H9 (cell line): ENCODE measurements around the gene FAM83F. TPM values are rescaled to one million over a fixed set of nuclear protein-coding genes. Genes with fewer than 3 reads are reported as not detected.

Experiments used
- DNase-seq: peaks from one replicate; pipeline ENCODE4 v3.0.0-alpha.2; 2017
- H2AFZ ChIP-seq: one replicate; pipeline ENCODE4 v1.6.1; 2013; ENCODE audit warnings: mild to moderate bottlenecking, low read length, control low read depth, moderate library complexity
- H2AK5ac ChIP-seq: 2 replicates; pipeline ENCODE4 v1.6.1; 2013; ENCODE audit warnings: low read length, control low read depth, mixed read lengths; ENCODE audit not compliant: insufficient read length
- H2BK120ac ChIP-seq: one replicate; pipeline ENCODE4 v1.6.1; 2013; ENCODE audit warnings: low read depth, mild to moderate bottlenecking, low read length, control low read depth, inconsistent platforms; ENCODE audit not compliant: poor library complexity, severe bottlenecking
- H2BK12ac ChIP-seq: 2 replicates; pipeline ENCODE4 v1.6.1; 2013; ENCODE audit warnings: low read length, control low read depth, mixed read lengths, low read depth; ENCODE audit not compliant: insufficient read length
- H2BK15ac ChIP-seq: 2 replicates; pipeline ENCODE4 v1.6.1; 2013; ENCODE audit warnings: low read depth, low read length, control low read depth
- H2BK20ac ChIP-seq: one replicate; pipeline ENCODE4 v1.6.1; 2013; ENCODE audit warnings: low read depth, mild to moderate bottlenecking, low read length, control low read depth, inconsistent platforms; ENCODE audit not compliant: poor library complexity, severe bottlenecking
- H2BK5ac ChIP-seq: 2 replicates; pipeline ENCODE4 v1.6.1; 2013; ENCODE audit warnings: low read length, control low read depth, mixed read lengths; ENCODE audit not compliant: insufficient read length
- H3K14ac ChIP-seq: 2 replicates; pipeline ENCODE4 v1.6.1; 2013; ENCODE audit warnings: low read length, control low read depth; ENCODE audit not compliant: insufficient read depth
- H3K18ac ChIP-seq: 2 replicates; pipeline ENCODE4 v1.6.1; 2013; ENCODE audit warnings: low read depth, mild to moderate bottlenecking, mixed read lengths, low read length, control low read depth; ENCODE audit not compliant: insufficient read length
- H3K23ac ChIP-seq: 2 replicates; pipeline ENCODE4 v1.6.1; 2013; ENCODE audit warnings: low read length, control low read depth, mixed read lengths, low read depth; ENCODE audit not compliant: insufficient read length
- H3K23me2 ChIP-seq: 2 replicates; pipeline ENCODE4 v1.6.1; 2013; ENCODE audit warnings: low read depth, mild to moderate bottlenecking, mixed read lengths, low read length, control low read depth; ENCODE audit not compliant: insufficient read length, poor library complexity, severe bottlenecking
- H3K27ac ChIP-seq: 2 replicates; pipeline ENCODE4 v1.5.1; 2013; ENCODE audit warnings: low read length, control low read depth, mixed read lengths, low read depth; ENCODE audit not compliant: insufficient read length
- H3K27me3 ChIP-seq: 2 replicates; pipeline ENCODE4 v1.6.1; 2013; ENCODE audit warnings: low read length, control low read depth, inconsistent platforms; ENCODE audit not compliant: insufficient read depth
- H3K4ac ChIP-seq: 2 replicates; pipeline ENCODE4 v1.6.1; 2013; ENCODE audit warnings: low read depth, mild to moderate bottlenecking, control low read depth, inconsistent platforms, low read length, moderate library complexity
- H3K4me1 ChIP-seq: 2 replicates; pipeline ENCODE4 v1.6.1; 2013; ENCODE audit warnings: low read length, control low read depth, inconsistent platforms; ENCODE audit not compliant: insufficient read depth
- H3K4me2 ChIP-seq: 2 replicates; pipeline ENCODE4 v1.6.1; 2013; ENCODE audit warnings: low read length, control low read depth, mixed read lengths; ENCODE audit not compliant: insufficient read length, insufficient read depth
- H3K56ac ChIP-seq: 2 replicates; pipeline ENCODE4 v1.6.1; 2013; ENCODE audit warnings: low read depth, mild to moderate bottlenecking, mixed read lengths, low read length, control low read depth; ENCODE audit not compliant: insufficient read length
- H3K79me1 ChIP-seq: 2 replicates; pipeline ENCODE4 v1.6.1; 2013; ENCODE audit warnings: low read depth, mild to moderate bottlenecking, moderate library complexity, low read length, control low read depth, inconsistent platforms; ENCODE audit not compliant: insufficient read depth, poor library complexity, severe bottlenecking
- H3K79me2 ChIP-seq: 2 replicates; pipeline ENCODE4 v1.6.1; 2013; ENCODE audit warnings: low read length, control low read depth, inconsistent platforms; ENCODE audit not compliant: insufficient read depth
- H3K9ac ChIP-seq: 2 replicates; pipeline ENCODE4 v1.6.1; 2013; ENCODE audit warnings: low read length, control low read depth, mixed read lengths; ENCODE audit not compliant: insufficient read length; ENCODE audit errors: extremely low read depth
- H3K9me3 ChIP-seq: one replicate; pipeline ENCODE4 v1.6.1; 2013; ENCODE audit warnings: low read depth, low read length, inconsistent platforms; ENCODE audit not compliant: control insufficient read depth
- H3T11ph ChIP-seq: one replicate; pipeline ENCODE4 v1.6.1; 2013; ENCODE audit warnings: mild to moderate bottlenecking, low read length, control low read depth, inconsistent platforms
- H4K20me1 ChIP-seq: one replicate; pipeline ENCODE4 v1.6.1; 2013; ENCODE audit not compliant: control insufficient read depth, insufficient read length, insufficient read depth
- H4K5ac ChIP-seq: 2 replicates; pipeline ENCODE4 v1.6.1; 2013; ENCODE audit warnings: low read depth, mild to moderate bottlenecking, mixed read lengths, low read length, control low read depth; ENCODE audit not compliant: insufficient read length
- H4K8ac ChIP-seq: replicated peaks from 2 replicates; pipeline ENCODE4 v1.6.1; 2013; ENCODE audit warnings: low read length, control low read depth, mixed read lengths, low read depth; ENCODE audit not compliant: insufficient read length
- H4K91ac ChIP-seq: 2 replicates; pipeline ENCODE4 v1.6.1; 2013; ENCODE audit warnings: low read depth, mild to moderate bottlenecking, moderate library complexity, mixed read lengths, low read length, control low read depth; ENCODE audit not compliant: insufficient read length
- H3K27ac Mint-ChIP-seq, 3 experiments: 2 replicates in 2 of 3; 3 replicates in 1 of 3; pipeline ENCODE4 v1.8.0; 2020 to 2021; ENCODE audit warnings: mixed read lengths in 3 of 3, mild to moderate bottlenecking in 1 of 3, moderate library complexity in 1 of 3
- H3K27me3 Mint-ChIP-seq: 2 replicates; pipeline ENCODE4 v1.8.0; 2021; ENCODE audit warnings: low read depth, mild to moderate bottlenecking, moderate library complexity, mixed read lengths
- H3K36me3 Mint-ChIP-seq, 3 experiments: 2 replicates in 2 of 3; 3 replicates in 1 of 3; pipeline ENCODE4 v1.8.0; 2020 to 2021; ENCODE audit warnings: low read depth in 3 of 3, mixed read lengths in 3 of 3; ENCODE audit not compliant: insufficient read depth in 1 of 3
- H3K4me1 Mint-ChIP-seq, 2 experiments: 2 replicates each; pipeline ENCODE4 v1.8.0; 2020; ENCODE audit warnings: mixed read lengths in 2 of 2
- H3K4me3 Mint-ChIP-seq, 2 experiments: 2 replicates in 1 of 2; 3 replicates in 1 of 2; pipeline ENCODE4 v1.8.0; 2020 to 2021; ENCODE audit warnings: mild to moderate bottlenecking in 2 of 2, mixed read lengths in 2 of 2, moderate library complexity in 1 of 2
- H3K9me3 Mint-ChIP-seq, 2 experiments: 2 replicates in 1 of 2; 3 replicates in 1 of 2; pipeline ENCODE4 v1.8.0; 2020; ENCODE audit warnings: mild to moderate bottlenecking in 2 of 2, mixed read lengths in 2 of 2, moderate library complexity in 1 of 2
- CTCF ChIP-seq: fragments of 200-600 bp; sonication (generic); conservative IDR thresholded peaks from 3 replicates; pipeline ENCODE4 v1.8.0; 2021; ENCODE audit warnings: antibody characterized with exemption, mild to moderate bottlenecking
- total RNA-seq: library from RNA; stranded (reverse); gene quantifications from 2 replicates; pipeline ENCODE4 v1.2.1, GENCODE V29; 2021

Gene FAM83F
- total RNA-seq, 1 experiment from 2014 or later = 17.4 TPM

- Histone ChIP-seq H3T11ph (no peak overlapping the region), H3K27me3 (no peaks in the 10 kb centered on the region), H3K23ac (no peak overlapping the region), H3K4ac (no peak overlapping the region), H4K8ac (no peak overlapping the region), H2BK15ac (no peak overlapping the region), H2BK120ac (no peak overlapping the region), H2AK5ac (no peak overlapping the region), H2AFZ (no peak overlapping the region), H3K23me2 (no peaks in the 10 kb centered on the region), H3K4me1 (peaks cover 8% of the 10 kb centered on the region), H3K27ac (no peak overlapping the region), H3K79me1 (peaks cover 2% of the 10 kb centered on the region), H3K9ac (no peak overlapping the region), H3K18ac (no peak overlapping the region), H2BK5ac (no peak overlapping the region), H4K5ac (no peak overlapping the region), H3K4me2 (no peak overlapping the region), H2BK20ac (no peak overlapping the region), H4K20me1 (no peaks in the 10 kb centered on the region), H3K79me2 (no peaks in the 10 kb centered on the region), H2BK12ac (no peak overlapping the region), H3K56ac (no peak overlapping the region), H4K91ac (no peak overlapping the region), H3K9me3 (no peaks in the 10 kb centered on the region), H3K14ac (no peak overlapping the region)
- Mint-ChIP-seq H3K9me3 (no peaks in the 10 kb centered on the region), H3K36me3 (no peaks in the 10 kb centered on the region), H3K27ac (no peak overlapping the region), H3K4me1 (peaks cover 41 to 43% of the 10 kb centered on the region in 2 experiments), H3K27me3 (no peaks in the 10 kb centered on the region), H3K4me3 (no peak overlapping the region)
- DNase-seq = no peak
- no peak for TF ChIP-seq CTCF
These were observed 62.9 kb downstream of the FAM83F start for GRCh38 chr22:40057652-40058051.
